ENCODE results near the gene ZC3HAV1L. TPM values are rescaled to one million over a fixed set of nuclear protein-coding genes. Genes with fewer than 3 reads are reported as not detected.

Gene ZC3HAV1L
- total and polyA plus RNA-seq, 2 of the 13 experiments (the other 11 are each of a cell fraction or from before 2014, with no cell fraction given): 8.4 to 11.1 TPM

DNA sequence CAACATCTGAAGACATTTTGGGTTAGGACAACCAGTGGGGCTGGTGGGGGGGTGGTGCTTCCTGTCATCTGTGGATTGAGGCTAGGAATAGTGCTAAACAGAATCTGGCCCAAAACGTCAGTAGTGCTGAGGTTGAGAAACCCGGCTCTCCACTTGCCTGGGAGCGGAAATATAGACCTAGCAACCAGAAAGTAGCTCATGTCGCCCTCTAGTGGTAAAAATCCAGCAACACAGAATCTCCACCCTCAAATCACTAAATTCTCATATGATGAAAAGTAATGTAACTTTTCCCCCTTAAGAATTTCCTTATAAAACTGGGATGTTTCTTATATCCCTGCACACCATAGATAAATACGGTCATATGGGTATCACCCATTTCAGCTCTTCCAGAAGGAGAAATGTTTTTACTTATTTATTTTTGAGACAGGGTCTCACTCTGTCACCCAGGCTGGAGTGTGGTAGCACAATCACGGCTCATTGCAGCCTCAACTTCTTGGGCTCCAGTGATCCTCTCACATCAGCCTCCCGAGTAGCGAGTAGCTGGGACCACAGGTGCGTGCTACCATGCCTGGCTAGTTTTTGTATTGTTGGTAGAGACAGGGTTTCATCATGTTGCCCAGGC lies 39.3 kb upstream of the ZC3HAV1L start:
- in situ Hi-C loops (cut with HindIII; ENCODE audit: extremely low pct_ligation_motif_present, low pct_unique_long_range_greater_than_20kb) (no loop called here), intact Hi-C loops (cut with micrococcal nuclease; ENCODE audit: unreplicated experiment) (loop anchor here (1.0 to 2.0 kb wide), 3 partner anchors 58 to 189 kb away; a partner anchor contains a TSS)
- ATAC-seq (peak; percentile 78), DNase-seq (ENCODE audit: low spot score) (peak; percentile 68), FAIRE-seq (peak; percentile 82)
- CTCF ChIA-PET (ENCODE audit: low intra/inter-chr PET ratio, low total read pairs): interaction anchor here (0.6 to 1.8 kb wide), 3 partner anchors 58 to 189 kb away, joined by 3 to 34 read pairs (median 3); no protein-coding TSS in a partner anchor
- POLR2A ChIA-PET: interaction anchor here (1.0 to 1.7 kb wide), 4 partner anchors 40 to 157 kb away, joined by 3 to 4 read pairs (median 4); a partner anchor contains a TSS
- H3K36me3 ChIP-seq (replicated peaks in 1 of 2; ENCODE audit: control insufficient read depth in 1 of 2, insufficient read depth in 2 of 2, low read length in 2 of 2): peaks cover 12 to 55% of the 10 kb centered on the region in 2 experiments
- BruUV-seq (replicated peaks): no TSS peak
- H4K20me1 ChIP-seq (ENCODE audit: insufficient read depth, low read length): no peaks in the 10 kb centered on the region; the same call in 1 of the 2 replicates
- peaks cover 29% of the 10 kb centered on the region for H3K4me1 ChIP-seq (ENCODE audit: insufficient read depth, low read length)
- peak overlapping the region; percentile 65 for H3K27ac ChIP-seq (ENCODE audit: extremely low read length, insufficient read depth, low read length)
- no peak overlapping the region for H2AFZ ChIP-seq (ENCODE audit: low read length)
- no peak overlapping the region for H3K4me2 ChIP-seq (ENCODE audit: low read depth, low read length)
- H3K27me3 ChIP-seq (ENCODE audit: control insufficient read depth in 1 of 2, insufficient read depth in 2 of 2, low read length in 2 of 2): no peaks in the 10 kb centered on the region
- WGBS (ENCODE audit: low lambda C conversion rate): 54% methylated on average over 9 of the region's 9 CpGs
- H3K9ac ChIP-seq (ENCODE audit: insufficient read depth, low read depth, low read length): no peak overlapping the region
- no peaks in the 10 kb centered on the region for H3K79me2 ChIP-seq (ENCODE audit: insufficient read depth, low read length)
- H3K4me3 ChIP-seq (replicated peaks in 1 of 3; ENCODE audit: insufficient read depth in 1 of 3, low read depth in 2 of 3, low read length in 3 of 3): no peak overlapping the region
- H3K9me3 ChIP-seq (ENCODE audit: low read length): no peaks in the 10 kb centered on the region
- TF ChIP-seq PRMT3 (CRISPR knock-in tag; IDR thresholded peaks at IDR 0.05; ENCODE audit: borderline replicate concordance, low read depth): 0 out of 2 replicates have a peak, but pooled peaks have one; percentile 37
- TF ChIP-seq, protein P1, sequence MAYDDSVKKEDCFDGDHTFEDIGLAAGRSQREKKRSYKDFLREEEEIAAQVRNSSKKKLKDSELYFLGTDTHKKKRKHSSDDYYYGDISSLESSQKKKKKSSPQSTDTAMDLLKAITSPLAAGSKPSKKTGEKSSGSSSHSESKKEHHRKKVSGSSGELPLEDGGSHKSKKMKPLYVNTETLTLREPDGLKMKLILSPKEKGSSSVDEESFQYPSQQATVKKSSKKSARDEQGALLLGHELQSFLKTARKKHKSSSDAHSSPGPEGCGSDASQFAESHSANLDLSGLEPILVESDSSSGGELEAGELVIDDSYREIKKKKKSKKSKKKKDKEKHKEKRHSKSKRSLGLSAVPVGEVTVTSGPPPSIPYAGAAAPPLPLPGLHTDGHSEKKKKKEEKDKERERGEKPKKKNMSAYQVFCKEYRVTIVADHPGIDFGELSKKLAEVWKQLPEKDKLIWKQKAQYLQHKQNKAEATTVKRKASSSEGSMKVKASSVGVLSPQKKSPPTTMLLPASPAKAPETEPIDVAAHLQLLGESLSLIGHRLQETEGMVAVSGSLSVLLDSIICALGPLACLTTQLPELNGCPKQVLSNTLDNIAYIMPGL (CRISPR knock-in tag; IDR thresholded peaks at IDR 0.05; ENCODE audit: borderline replicate concordance in 1 of 2, low read depth in 1 of 2): peak in 1 of 2 experiments; percentile 39; a peak in 1 of 4 replicates
- 0 out of 2 replicates have a peak, but pooled peaks have one; percentile 33 for TF ChIP-seq CCDC6 (CRISPR knock-in tag; IDR thresholded peaks at IDR 0.05)
- TF ChIP-seq, protein P2, sequence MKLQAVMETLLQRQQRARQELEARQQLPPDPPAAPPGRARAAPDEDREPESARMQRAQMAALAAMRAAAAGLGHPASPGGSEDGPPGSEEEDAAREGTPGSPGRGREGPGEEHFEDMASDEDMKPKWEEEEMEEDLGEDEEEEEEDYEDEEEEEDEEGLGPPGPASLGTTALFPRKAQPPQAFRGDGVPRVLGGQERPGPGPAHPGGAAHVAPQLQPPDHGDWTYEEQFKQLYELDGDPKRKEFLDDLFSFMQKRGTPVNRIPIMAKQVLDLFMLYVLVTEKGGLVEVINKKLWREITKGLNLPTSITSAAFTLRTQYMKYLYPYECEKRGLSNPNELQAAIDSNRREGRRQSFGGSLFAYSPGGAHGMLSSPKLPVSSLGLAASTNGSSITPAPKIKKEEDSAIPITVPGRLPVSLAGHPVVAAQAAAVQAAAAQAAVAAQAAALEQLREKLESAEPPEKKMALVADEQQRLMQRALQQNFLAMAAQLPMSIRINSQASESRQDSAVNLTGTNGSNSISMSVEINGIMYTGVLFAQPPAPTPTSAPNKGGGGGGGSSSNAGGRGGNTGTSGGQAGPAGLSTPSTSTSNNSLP (IDR thresholded peaks at IDR 0.05; ENCODE audit: low read depth, low read length): 0 out of 2 replicates have a peak, but pooled peaks have one; percentile 17
- TF ChIP-seq TEAD3 (CRISPR knock-in tag; optimal IDR thresholded peaks at IDR 0.05; ENCODE audit: borderline replicate concordance): peak; percentile 95
- no peak for TF ChIP-seq MXD4 (CRISPR knock-in tag; IDR thresholded peaks at IDR 0.05)
- TF ChIP-seq, protein P3, sequence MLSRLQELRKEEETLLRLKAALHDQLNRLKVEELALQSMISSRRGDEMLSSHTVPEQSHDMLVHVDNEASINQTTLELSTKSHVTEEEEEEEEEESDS (CRISPR knock-in tag; IDR thresholded peaks at IDR 0.05; ENCODE audit: borderline replicate concordance): no peak
- TF ChIP-seq, protein P4, sequence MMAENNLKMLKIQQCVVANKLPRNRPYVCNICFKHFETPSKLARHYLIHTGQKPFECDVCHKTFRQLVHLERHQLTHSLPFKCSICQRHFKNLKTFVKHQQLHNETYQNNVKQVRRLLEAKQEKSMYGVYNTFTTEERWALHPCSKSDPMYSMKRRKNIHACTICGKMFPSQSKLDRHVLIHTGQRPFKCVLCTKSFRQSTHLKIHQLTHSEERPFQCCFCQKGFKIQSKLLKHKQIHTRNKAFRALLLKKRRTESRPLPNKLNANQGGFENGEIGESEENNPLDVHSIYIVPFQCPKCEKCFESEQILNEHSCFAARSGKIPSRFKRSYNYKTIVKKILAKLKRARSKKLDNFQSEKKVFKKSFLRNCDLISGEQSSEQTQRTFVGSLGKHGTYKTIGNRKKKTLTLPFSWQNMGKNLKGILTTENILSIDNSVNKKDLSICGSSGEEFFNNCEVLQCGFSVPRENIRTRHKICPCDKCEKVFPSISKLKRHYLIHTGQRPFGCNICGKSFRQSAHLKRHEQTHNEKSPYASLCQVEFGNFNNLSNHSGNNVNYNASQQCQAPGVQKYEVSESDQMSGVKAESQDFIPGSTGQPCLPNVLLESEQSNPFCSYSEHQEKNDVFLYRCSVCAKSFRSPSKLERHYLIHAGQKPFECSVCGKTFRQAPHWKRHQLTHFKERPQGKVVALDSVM (CRISPR knock-in tag; IDR thresholded peaks at IDR 0.05): peak; percentile 85
- TF ChIP-seq, protein P5, sequence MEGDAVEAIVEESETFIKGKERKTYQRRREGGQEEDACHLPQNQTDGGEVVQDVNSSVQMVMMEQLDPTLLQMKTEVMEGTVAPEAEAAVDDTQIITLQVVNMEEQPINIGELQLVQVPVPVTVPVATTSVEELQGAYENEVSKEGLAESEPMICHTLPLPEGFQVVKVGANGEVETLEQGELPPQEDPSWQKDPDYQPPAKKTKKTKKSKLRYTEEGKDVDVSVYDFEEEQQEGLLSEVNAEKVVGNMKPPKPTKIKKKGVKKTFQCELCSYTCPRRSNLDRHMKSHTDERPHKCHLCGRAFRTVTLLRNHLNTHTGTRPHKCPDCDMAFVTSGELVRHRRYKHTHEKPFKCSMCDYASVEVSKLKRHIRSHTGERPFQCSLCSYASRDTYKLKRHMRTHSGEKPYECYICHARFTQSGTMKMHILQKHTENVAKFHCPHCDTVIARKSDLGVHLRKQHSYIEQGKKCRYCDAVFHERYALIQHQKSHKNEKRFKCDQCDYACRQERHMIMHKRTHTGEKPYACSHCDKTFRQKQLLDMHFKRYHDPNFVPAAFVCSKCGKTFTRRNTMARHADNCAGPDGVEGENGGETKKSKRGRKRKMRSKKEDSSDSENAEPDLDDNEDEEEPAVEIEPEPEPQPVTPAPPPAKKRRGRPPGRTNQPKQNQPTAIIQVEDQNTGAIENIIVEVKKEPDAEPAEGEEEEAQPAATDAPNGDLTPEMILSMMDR (CRISPR knock-in tag; IDR thresholded peaks at IDR 0.05): peak; percentile 74
- TF ChIP-seq SETDB1 (CRISPR knock-in tag; IDR thresholded peaks at IDR 0.05; ENCODE audit: borderline replicate concordance): no peak
- TF ChIP-seq, protein P6, sequence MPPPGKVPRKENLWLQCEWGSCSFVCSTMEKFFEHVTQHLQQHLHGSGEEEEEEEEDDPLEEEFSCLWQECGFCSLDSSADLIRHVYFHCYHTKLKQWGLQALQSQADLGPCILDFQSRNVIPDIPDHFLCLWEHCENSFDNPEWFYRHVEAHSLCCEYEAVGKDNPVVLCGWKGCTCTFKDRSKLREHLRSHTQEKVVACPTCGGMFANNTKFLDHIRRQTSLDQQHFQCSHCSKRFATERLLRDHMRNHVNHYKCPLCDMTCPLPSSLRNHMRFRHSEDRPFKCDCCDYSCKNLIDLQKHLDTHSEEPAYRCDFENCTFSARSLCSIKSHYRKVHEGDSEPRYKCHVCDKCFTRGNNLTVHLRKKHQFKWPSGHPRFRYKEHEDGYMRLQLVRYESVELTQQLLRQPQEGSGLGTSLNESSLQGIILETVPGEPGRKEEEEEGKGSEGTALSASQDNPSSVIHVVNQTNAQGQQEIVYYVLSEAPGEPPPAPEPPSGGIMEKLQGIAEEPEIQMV (CRISPR knock-in tag; IDR thresholded peaks at IDR 0.05; ENCODE audit: low read depth): no peak
- TF ChIP-seq SMC3 (IDR thresholded peaks at IDR 0.05; ENCODE audit: low read length): peak; percentile 61

All from HepG2 (cell line).